Testis (tissue), 3 donors: Measurements from ENCODE around the gene NCOA4. TPM values are rescaled to one million over a fixed set of nuclear protein-coding genes. Genes with fewer than 3 reads are reported as not detected.
A peak's percentile ranks its signal among the peaks of the same experiment; 100 is the strongest.

ENCODE experiments used
- DNase-seq: peaks from one replicate; pipeline ENCODE4 v3.0.0-alpha.2; 2019
- H3K27ac ChIP-seq, 2 donors: fragments of 200-600 bp; sonication (generic); one replicate each; pipeline ENCODE4 v1.5.1; 2019
- H3K27me3 ChIP-seq: fragments of 200-600 bp; sonication (generic); one replicate; pipeline ENCODE4 v1.5.1; 2019
- H3K36me3 ChIP-seq: fragments of 200-600 bp; sonication (generic); one replicate; pipeline ENCODE4 v1.5.1; 2017; ENCODE audit warnings: low read depth; ENCODE audit errors: missing control alignments
- H3K4me1 ChIP-seq: fragments of 200-600 bp; sonication (generic); one replicate; pipeline ENCODE4 v1.5.1; 2019
- H3K4me3 ChIP-seq, 2 donors: fragments of 200-600 bp; sonication (generic); one replicate each; pipeline ENCODE4 v1.5.1; 2017 to 2019
- H3K9me3 ChIP-seq: fragments of 200-600 bp; sonication (generic); one replicate; pipeline ENCODE4 v1.5.1; 2017
- CTCF ChIP-seq, 3 experiments: fragments of 450-650 bp in 2 of 3; fragments of 200-600 bp in 1 of 3; sonication (generic) in 1 of 3; IDR thresholded peaks; one replicate each; pipeline ENCODE4 v1.5.1; 2016 to 2019; ENCODE audit warnings: antibody characterized with exemption in 3 of 3, mild to moderate bottlenecking in 2 of 3, moderate library complexity in 1 of 3
- POLR2A ChIP-seq: fragments of 450-650 bp; IDR thresholded peaks from one replicate; pipeline ENCODE4 v1.6.1; 2017; ENCODE audit warnings: antibody characterized with exemption, mild to moderate bottlenecking, moderate library complexity
- WGBS, 2 donors: methylation state at CpG; one replicate each; pipeline ENCODE4 v1.1.5; 2018; 5-methylcytosine and 5-hydroxymethylcytosine counted together
- intact Hi-C: fragments of 100-400 bp; cut with DNase I; formaldehyde crosslinking; loops from one replicate; pipeline ENCODE4 v1.15.1; 2023; ENCODE audit warnings: low total_unique reads
- polyA plus RNA-seq: library from polyadenylated mRNA; stranded (reverse); fragments of 350-450 nt; fragmentation: Illumina TruSeq; extraction: RNeasy Lipid Tissue Mini Kit (QIAGEN cat#74804); gene quantifications from one replicate; pipeline ENCODE4 v1.2.3, GENCODE V29; 2014; ENCODE audit warnings: low read depth, low replicate concordance; ENCODE audit not compliant: insufficient read depth
- total RNA-seq, 2 donors: library from RNA; depleted of rRNA; stranded (reverse); fragments of >200 nt; gene quantifications; one replicate each; pipeline ENCODE4 v1.2.3, GENCODE V29; 2016

The NCOA4 gene
- total and polyA plus RNA-seq, 3 donors from 2014 or later: 64.4 to 90.8 (median 76.0) TPM

DNA sequence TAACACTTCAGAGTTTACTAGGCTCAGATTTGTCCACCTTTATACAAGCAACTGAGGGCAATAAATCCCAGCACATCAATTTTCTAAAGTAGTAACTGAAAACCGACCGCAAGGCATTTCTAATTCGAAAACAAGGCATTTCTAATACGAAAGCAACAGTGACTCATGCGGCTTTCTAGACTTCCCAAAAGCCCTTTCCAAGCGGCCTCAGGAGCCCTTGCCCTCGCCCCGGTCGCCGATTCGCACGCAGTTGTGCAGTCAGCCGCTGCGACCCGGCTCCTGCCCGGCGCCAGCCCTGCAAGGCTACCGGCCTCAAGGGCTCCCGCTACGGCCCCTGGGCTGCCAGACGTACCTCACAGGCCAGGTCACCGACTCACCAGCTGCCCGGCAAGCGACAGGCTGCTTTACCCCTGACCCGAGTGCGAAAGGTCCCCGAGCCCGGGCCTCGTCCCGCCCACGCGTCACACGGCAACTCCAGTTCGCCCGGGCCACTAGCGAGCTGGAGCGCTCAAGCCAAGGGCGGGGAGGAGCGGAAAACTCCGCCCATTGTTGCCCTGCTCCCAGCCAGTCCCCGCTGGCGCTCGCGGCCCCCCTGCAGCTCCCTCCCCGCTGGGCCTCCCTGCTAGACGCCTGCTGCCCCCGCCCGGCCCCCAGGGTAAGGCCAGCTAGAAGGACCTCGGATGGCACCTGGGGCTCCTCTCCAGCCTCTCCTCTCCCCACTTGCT lies 7.3 kb downstream of the NCOA4 start:
- WGBS, 2 donors: 2 to 8% methylated on average over 28 to 35 of the region's 49 CpGs
- H3K27me3 ChIP-seq: no peaks in the 10 kb centered on the region

DNA sequence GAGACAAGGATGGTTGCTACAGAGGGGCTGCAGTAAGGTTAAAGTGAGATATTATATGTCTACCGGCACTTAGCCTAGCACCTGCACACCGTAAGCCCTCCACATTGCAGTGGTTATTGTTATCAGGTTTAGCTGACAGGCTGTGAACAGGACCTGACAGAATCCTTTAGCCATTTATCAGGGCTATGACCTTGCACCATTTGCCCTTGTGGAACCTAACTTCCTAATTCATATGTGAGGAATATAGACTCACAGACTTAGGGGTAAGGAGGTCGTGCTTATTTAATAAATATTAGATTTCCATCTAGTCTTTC lies 10.1 kb downstream of the NCOA4 start:
- Histone ChIP-seq H3K4me3 (no peak overlapping the region), H3K27ac (no peak overlapping the region), H3K9me3 (no peaks in the 10 kb centered on the region), H3K36me3 (no peaks in the 10 kb centered on the region), H3K27me3 (no peaks in the 10 kb centered on the region), H3K4me1 (peaks cover 30% of the 10 kb centered on the region)
- intact Hi-C loops: no loop called here
- WGBS, 2 donors: 57 to 82% methylated on average over 3 of the region's 3 CpGs
- DNase-seq: no peak
- no peak for TF ChIP-seq POLR2A
- TF ChIP-seq CTCF (IDR thresholded peaks at IDR 0.05): no peak

More for the DNA sequence above, 7.3 kb downstream of the NCOA4 start:
- DNase-seq: peak; percentile 93
- TF ChIP-seq POLR2A (no peak), CTCF (IDR thresholded peaks at IDR 0.05) (no peak)
- Histone ChIP-seq H3K36me3 (no peaks in the 10 kb centered on the region), H3K9me3 (no peaks in the 10 kb centered on the region), H3K4me3 (peak overlapping the region; percentile 62 to 65), H3K27ac (peak overlapping the region; percentile 34 to 89), H3K4me1 (peaks cover 45% of the 10 kb centered on the region)
- intact Hi-C loops: no loop called here

DNA sequence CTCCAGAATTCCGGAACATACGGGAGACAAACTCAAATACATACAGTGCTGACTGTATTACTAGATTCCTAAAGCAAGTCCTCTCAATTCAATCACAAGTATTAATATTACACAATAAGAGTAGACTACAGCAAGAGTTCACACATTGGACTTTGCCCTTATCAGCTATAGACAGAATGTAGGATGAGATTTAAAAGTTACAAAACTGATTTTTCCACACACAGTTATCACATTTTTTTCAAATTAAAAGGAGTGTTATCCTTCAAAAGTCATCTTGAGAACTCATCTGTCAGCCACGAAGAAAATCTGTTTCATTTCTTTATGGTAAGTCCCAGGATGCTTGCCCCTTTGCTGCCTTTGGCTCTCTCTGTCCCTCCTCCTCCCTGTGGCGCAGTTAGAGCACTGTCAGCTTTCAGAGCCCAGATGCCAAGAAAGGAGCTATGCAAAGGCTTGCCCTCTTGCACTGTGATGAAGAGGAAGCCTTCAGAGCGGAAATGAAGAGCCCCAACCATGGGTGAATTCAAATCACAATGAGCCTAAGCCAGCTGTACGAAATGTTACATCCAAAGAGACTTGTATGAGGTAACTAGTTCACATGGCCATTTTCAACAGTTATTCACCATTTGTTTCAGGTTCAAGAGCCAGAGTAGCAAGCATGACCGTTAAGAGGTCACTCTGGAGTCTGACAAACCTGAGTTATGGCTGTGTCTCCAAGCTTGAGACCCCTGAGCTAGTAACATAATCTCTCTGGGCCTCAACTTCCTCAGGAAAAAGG lies 10.7 kb downstream of the NCOA4 start:
- Histone ChIP-seq H3K4me3 (no peak overlapping the region), H3K27me3 (no peaks in the 10 kb centered on the region), H3K9me3 (no peaks in the 10 kb centered on the region), H3K4me1 (peaks cover 24% of the 10 kb centered on the region), H3K27ac (peak overlapping the region in 1 of 2 donors; percentile 4), H3K36me3 (no peaks in the 10 kb centered on the region)
- 57 to 71% methylated on average over 7 of the region's 7 CpGs for WGBS, 2 donors
- TF ChIP-seq POLR2A (no peak), CTCF (IDR thresholded peaks at IDR 0.05) (no peak)
- DNase-seq: no peak
- intact Hi-C loops: no loop called here

DNA sequence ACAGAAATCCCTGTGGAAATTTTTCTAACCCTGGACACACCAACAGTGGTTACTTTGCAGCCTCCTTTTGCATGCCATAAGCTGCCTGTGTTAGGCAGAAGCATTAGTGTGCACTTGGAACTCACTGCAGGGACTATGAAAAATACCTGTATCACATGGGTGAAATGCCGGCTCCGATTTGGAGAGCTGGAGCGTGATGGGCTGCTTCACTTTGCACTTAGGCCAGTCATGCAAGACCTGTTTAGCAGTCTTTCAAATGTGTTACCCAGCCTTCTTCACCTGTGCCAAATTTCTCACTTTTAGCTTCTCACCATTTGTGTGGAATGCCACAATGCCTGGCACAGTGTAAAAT lies 11.3 kb downstream of the NCOA4 start:
- no peaks in the 10 kb centered on the region for H3K36me3 ChIP-seq
- no peaks in the 10 kb centered on the region for H3K9me3 ChIP-seq
- no peak for TF ChIP-seq CTCF (IDR thresholded peaks at IDR 0.05)
- no peak for TF ChIP-seq POLR2A
- intact Hi-C loops: no loop called here
- H3K27me3 ChIP-seq: no peaks in the 10 kb centered on the region
- no peak overlapping the region for H3K4me3 ChIP-seq
- peak overlapping the region in 1 of 2 donors; percentile 4 for H3K27ac ChIP-seq
- no peak for DNase-seq
- H3K4me1 ChIP-seq: peaks cover 24% of the 10 kb centered on the region
- WGBS, 2 donors: 83 to 89% methylated on average over 3 of the region's 3 CpGs
